ENCODE results near the gene EEF1AKMT2.

Gene EEF1AKMT2

DNA sequence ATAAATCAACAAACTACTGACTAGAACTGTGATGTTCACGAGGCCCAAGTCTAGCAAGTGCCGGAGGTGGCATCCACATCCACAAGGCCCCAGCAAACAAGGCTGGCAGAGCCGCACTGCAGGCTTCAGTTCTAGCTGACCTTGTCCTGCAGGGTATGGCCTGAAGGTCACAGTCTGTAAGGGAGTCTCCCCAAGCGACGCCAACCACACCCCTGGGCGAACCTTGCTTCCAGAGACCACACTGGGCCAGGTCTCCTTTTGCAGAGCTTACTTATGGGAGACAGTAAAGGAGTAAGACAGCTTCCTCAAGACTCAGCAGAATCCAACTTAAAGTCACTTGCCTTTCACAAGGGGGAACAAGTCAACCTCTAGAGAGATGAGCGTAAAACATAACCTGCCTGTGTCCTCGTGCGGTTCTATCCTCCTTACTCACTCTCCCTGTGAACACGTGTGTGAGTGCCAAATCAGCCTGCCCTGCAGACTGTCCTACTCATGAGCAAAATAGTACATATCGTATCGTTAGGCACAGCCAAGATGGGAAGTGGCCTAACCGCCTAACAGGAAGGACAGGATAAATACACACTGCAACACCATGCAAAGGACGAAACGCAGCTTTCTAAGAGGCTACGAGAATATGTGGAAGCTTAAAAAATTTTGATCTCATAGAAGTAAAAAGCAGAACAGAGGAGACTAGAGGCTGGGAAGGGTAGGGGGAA, 70.2 kb downstream of the EEF1AKMT2 start:
- H3K79me2 ChIP-seq (ENCODE audit: control insufficient read depth, low read length) = peaks cover 97% of the 10 kb centered on the region
- TF ChIP-seq, protein P1, sequence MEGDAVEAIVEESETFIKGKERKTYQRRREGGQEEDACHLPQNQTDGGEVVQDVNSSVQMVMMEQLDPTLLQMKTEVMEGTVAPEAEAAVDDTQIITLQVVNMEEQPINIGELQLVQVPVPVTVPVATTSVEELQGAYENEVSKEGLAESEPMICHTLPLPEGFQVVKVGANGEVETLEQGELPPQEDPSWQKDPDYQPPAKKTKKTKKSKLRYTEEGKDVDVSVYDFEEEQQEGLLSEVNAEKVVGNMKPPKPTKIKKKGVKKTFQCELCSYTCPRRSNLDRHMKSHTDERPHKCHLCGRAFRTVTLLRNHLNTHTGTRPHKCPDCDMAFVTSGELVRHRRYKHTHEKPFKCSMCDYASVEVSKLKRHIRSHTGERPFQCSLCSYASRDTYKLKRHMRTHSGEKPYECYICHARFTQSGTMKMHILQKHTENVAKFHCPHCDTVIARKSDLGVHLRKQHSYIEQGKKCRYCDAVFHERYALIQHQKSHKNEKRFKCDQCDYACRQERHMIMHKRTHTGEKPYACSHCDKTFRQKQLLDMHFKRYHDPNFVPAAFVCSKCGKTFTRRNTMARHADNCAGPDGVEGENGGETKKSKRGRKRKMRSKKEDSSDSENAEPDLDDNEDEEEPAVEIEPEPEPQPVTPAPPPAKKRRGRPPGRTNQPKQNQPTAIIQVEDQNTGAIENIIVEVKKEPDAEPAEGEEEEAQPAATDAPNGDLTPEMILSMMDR (IDR thresholded peaks at IDR 0.05; ENCODE audit: low read depth, low read length, poor library complexity, severe bottlenecking) = no peak
- TF ChIP-seq EZH2phosphoT487 (IDR thresholded peaks at IDR 0.05; ENCODE audit: borderline replicate concordance, low read length) = no peak
- H3K27ac ChIP-seq (ENCODE audit: low read depth, low read length) = peak overlapping the region; percentile 1; the same call in 1 of the 2 replicates
- peaks cover 88% of the 10 kb centered on the region for H3K4me1 ChIP-seq (ENCODE audit: control insufficient read depth, low read length)
- peak overlapping the region; percentile 42 for H3K4me2 ChIP-seq (ENCODE audit: low read length)
- H3K4me3 ChIP-seq (ENCODE audit: low read length) = no peak overlapping the region
- H3K9me2 ChIP-seq (replicated peaks; ENCODE audit: control insufficient read depth, low read length) = no peaks in the 10 kb centered on the region
- H3K36me3 ChIP-seq (ENCODE audit: control insufficient read depth, low read length) = peaks cover 39% of the 10 kb centered on the region
- H3K9me3 ChIP-seq (ENCODE audit: control insufficient read depth, insufficient read depth, low read length) = no peaks in the 10 kb centered on the region
- H4K20me1 ChIP-seq (ENCODE audit: control insufficient read depth, insufficient read depth, low read depth, low read length) = peaks cover 33% of the 10 kb centered on the region
- H3F3A ChIP-seq (ENCODE audit: control insufficient read depth, insufficient read depth) = peaks cover 16% of the 10 kb centered on the region
- H3K27me3 ChIP-seq (ENCODE audit: control insufficient read depth, low read length) = no peaks in the 10 kb centered on the region

DNA sequence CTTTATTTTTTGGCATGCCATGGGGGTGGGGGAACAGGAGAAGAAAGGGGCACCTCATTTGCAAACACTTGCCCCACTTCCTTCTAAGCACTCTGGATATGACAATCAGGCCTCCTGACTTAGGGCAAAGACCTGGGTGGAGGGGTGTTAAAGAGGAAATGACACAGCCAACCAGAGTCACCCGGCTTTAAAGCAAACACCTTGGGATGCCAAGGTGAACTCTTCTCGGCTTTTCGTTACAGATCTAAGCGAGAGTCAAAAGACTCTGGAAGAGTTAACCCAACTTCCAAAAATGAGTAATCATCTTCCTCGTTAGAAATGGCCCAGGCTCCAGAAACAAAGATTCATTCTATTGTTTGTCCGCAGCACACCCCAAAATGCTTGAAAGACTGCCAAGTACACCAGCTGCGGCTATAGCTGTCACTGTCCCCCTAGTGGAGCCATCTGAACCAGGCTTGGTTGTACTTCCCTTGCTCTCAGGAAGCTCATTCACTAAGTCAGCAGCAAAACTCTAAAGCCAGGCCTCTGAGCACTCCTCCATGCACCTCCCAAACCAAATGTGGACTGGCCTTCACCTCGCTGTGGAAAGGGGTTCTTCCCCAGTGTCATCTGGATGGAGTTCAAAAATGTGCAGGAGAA, 72.4 kb downstream of the EEF1AKMT2 start:
- Histone ChIP-seq H3K4me2 (ENCODE audit: low read length) (peak overlapping the region; percentile 72), H3K9me2 (replicated peaks; ENCODE audit: control insufficient read depth, low read length) (no peaks in the 10 kb centered on the region), H3K9me3 (ENCODE audit: control insufficient read depth, insufficient read depth, low read length) (no peaks in the 10 kb centered on the region), H3K27me3 (ENCODE audit: control insufficient read depth, low read length) (no peaks in the 10 kb centered on the region), H4K20me1 (ENCODE audit: control insufficient read depth, insufficient read depth, low read depth, low read length) (peaks cover 30% of the 10 kb centered on the region), H3K4me1 (ENCODE audit: control insufficient read depth, low read length) (peaks cover 73% of the 10 kb centered on the region), H3F3A (ENCODE audit: control insufficient read depth, insufficient read depth) (peaks cover 16% of the 10 kb centered on the region), H3K27ac (ENCODE audit: low read depth, low read length) (peak overlapping the region; percentile 10), H3K79me2 (ENCODE audit: control insufficient read depth, low read length) (peaks cover 94% of the 10 kb centered on the region), H3K4me3 (ENCODE audit: low read length) (peak overlapping the region; percentile 44), H3K36me3 (ENCODE audit: control insufficient read depth, low read length) (peaks cover 26% of the 10 kb centered on the region)
- TF ChIP-seq, protein P1 (IDR thresholded peaks at IDR 0.05; ENCODE audit: low read depth, low read length, poor library complexity, severe bottlenecking) = peak; percentile 64
- no peak for TF ChIP-seq EZH2phosphoT487 (IDR thresholded peaks at IDR 0.05; ENCODE audit: borderline replicate concordance, low read length)

- Histone ChIP-seq H3K9me2 (replicated peaks; ENCODE audit: control insufficient read depth, low read length) (no peaks in the 10 kb centered on the region), H3F3A (ENCODE audit: control insufficient read depth, insufficient read depth) (peaks cover 16% of the 10 kb centered on the region), H3K4me3 (ENCODE audit: low read length) (no peak overlapping the region), H3K36me3 (ENCODE audit: control insufficient read depth, low read length) (peaks cover 18% of the 10 kb centered on the region), H3K4me2 (ENCODE audit: low read length) (peak overlapping the region; percentile 72), H3K27ac (ENCODE audit: low read depth, low read length) (peak overlapping the region; percentile 10; the same call in 1 of the 2 replicates), H4K20me1 (ENCODE audit: control insufficient read depth, insufficient read depth, low read depth, low read length) (peaks cover 22% of the 10 kb centered on the region), H3K79me2 (ENCODE audit: control insufficient read depth, low read length) (peaks cover 94% of the 10 kb centered on the region), H3K27me3 (ENCODE audit: control insufficient read depth, low read length) (no peaks in the 10 kb centered on the region), H3K9me3 (ENCODE audit: control insufficient read depth, insufficient read depth, low read length) (no peaks in the 10 kb centered on the region), H3K4me1 (ENCODE audit: control insufficient read depth, low read length) (peaks cover 68% of the 10 kb centered on the region)
- TF ChIP-seq, protein P1 (IDR thresholded peaks at IDR 0.05; ENCODE audit: low read depth, low read length, poor library complexity, severe bottlenecking) = no peak
- TF ChIP-seq EZH2phosphoT487 (IDR thresholded peaks at IDR 0.05; ENCODE audit: borderline replicate concordance, low read length) = no peak
Measured at GRCh38 chr10:124717911-124718741, 73.6 kb downstream of the EEF1AKMT2 start.
